ENCODE results near the gene C1orf122. TPM values are rescaled to one million over a fixed set of nuclear protein-coding genes. Genes with fewer than 3 reads are reported as not detected.
A peak's percentile ranks its signal among the peaks of the same experiment; 100 is the strongest.

Gene C1orf122
- polyA plus RNA-seq, 1 of the 3 experiments (the other 2 are of a cell fraction), result 75.3 TPM

GRCh38 chr1:37808369-37809319 lies 1.1 kb downstream of the C1orf122 start (continued):
- TF ChIP-seq REST (IDR thresholded peaks at IDR 0.05; ENCODE audit: low read depth, low read length), result no peak
- TF ChIP-seq SIN3A (IDR thresholded peaks at IDR 0.05; ENCODE audit: borderline replicate concordance, low read depth, low read length), result peak; percentile 70; the same call in 1 of the 2 replicates

GRCh38 chr1:37809942-37810341 lies 2.4 kb downstream of the C1orf122 start:
- POLR2A ChIA-PET, result no interaction called here
- Histone ChIP-seq H3K27me3 (ENCODE audit: insufficient read depth) (no peaks in the 10 kb centered on the region), H3F3A (replicated peaks; ENCODE audit: insufficient read depth) (peaks cover 29% of the 10 kb centered on the region), H2AFZ (ENCODE audit: low read depth) (no peak overlapping the region), H3K79me2 (ENCODE audit: insufficient read depth) (peaks cover 51% of the 10 kb centered on the region), H3K4me1 (ENCODE audit: control insufficient read depth in 1 of 2, insufficient read depth in 2 of 2, low read depth in 1 of 2, low read length in 1 of 2) (peaks cover 15 to 29% of the 10 kb centered on the region in 2 experiments), H3K9ac (no peak overlapping the region; the same call in 1 of the 2 replicates), H4K20me1 (ENCODE audit: insufficient read depth) (peaks cover 22% of the 10 kb centered on the region), H3K9me2 (no peaks in the 10 kb centered on the region), H3K4me3 (ENCODE audit: low read depth in 2 of 2, low read length in 1 of 2) (no peak overlapping the region; a peak in 1 of 4 replicates), H3K4me2 (peak overlapping the region; percentile 86; the same call in 1 of the 2 replicates), H3K9me3 (no peaks in the 10 kb centered on the region), H3K36me3 (replicated peaks in 1 of 2; ENCODE audit: control insufficient read depth in 1 of 2, insufficient read depth in 2 of 2, low read length in 1 of 2) (peaks cover 47 to 49% of the 10 kb centered on the region in 2 experiments), H3K27ac (ENCODE audit: low read depth in 2 of 2, low read length in 1 of 2) (peak overlapping the region; percentile 82 to 91; a peak in 3 of 4 replicates)
- no peak for DNase-seq
- CTCF ChIA-PET, result no interaction called here
- 65% methylated on average over 2 of the region's 2 CpGs for WGBS (ENCODE audit: low lambda C conversion rate)
- TF ChIP-seq SMC3 (IDR thresholded peaks at IDR 0.05; ENCODE audit: low read depth, low read length), result no peak
- no peak for TF ChIP-seq EZH2phosphoT487 (IDR thresholded peaks at IDR 0.05; ENCODE audit: borderline replicate concordance, low read depth)
- TF ChIP-seq RCOR1 (IDR thresholded peaks at IDR 0.05; ENCODE audit: low read length), result no peak
- no peak for TF ChIP-seq MEF2A (IDR thresholded peaks at IDR 0.05; ENCODE audit: borderline replicate concordance, low read depth)
- no peak for TF ChIP-seq TEAD4 (IDR thresholded peaks at IDR 0.05; ENCODE audit: borderline replicate concordance, insufficient read depth)
- TF ChIP-seq RFX5 (IDR thresholded peaks at IDR 0.05; ENCODE audit: low read length), result no peak
- no peak for TF ChIP-seq NFIC (IDR thresholded peaks at IDR 0.05; ENCODE audit: borderline replicate concordance)
- no peak for TF ChIP-seq CHD2 (IDR thresholded peaks at IDR 0.05; ENCODE audit: low read length, partially characterized antibody)
- TF ChIP-seq FOSL2 (IDR thresholded peaks at IDR 0.05; ENCODE audit: borderline replicate concordance, low read depth), result no peak
- TF ChIP-seq NRF1 (IDR thresholded peaks at IDR 0.05; ENCODE audit: low read depth, low read length), result no peak
- TF ChIP-seq RXRA (IDR thresholded peaks at IDR 0.05; ENCODE audit: borderline replicate concordance, low read depth), result no peak
- TF ChIP-seq YY1 (IDR thresholded peaks at IDR 0.05; ENCODE audit: low read depth), result no peak
